Neural cell (in vitro differentiated cells): ENCODE measurements around the gene ZNF444. TPM values are rescaled to one million over a fixed set of nuclear protein-coding genes. Genes with fewer than 3 reads are reported as not detected.

Source experiments
- H2AFZ ChIP-seq: fragments of 200-600, 300-800 bp; sonication (generic), shearing (Covaris generic); 2 replicates; pipeline ENCODE4 v1.6.0; 2014; ENCODE audit warnings: low read depth, mild to moderate bottlenecking, antibody characterized with exemption, low read length, moderate library complexity
- H3F3A ChIP-seq: fragments of 200-600 bp; shearing (Covaris generic); 2 replicates; pipeline ENCODE4 v1.6.1; 2016; ENCODE audit warnings: mild to moderate bottlenecking, moderate library complexity, mixed read lengths, antibody characterized with exemption, low read length; ENCODE audit not compliant: insufficient read depth, poor library complexity, severe bottlenecking
- H3K27ac ChIP-seq: fragments of 200-600, 300-800 bp; sonication (generic), shearing (Covaris generic); 2 replicates; pipeline ENCODE4 v1.5.1; 2014; ENCODE audit warnings: mild to moderate bottlenecking, low read length, moderate library complexity
- H3K27me3 ChIP-seq: fragments of 300-800, 200-600 bp; sonication (generic), shearing (Covaris generic); 2 replicates; pipeline ENCODE4 v1.6.0; 2014; ENCODE audit warnings: mild to moderate bottlenecking, low read depth, low read length, moderate library complexity; ENCODE audit not compliant: insufficient read depth
- H3K36me3 ChIP-seq: fragments of 300-800, 200-600 bp; sonication (generic), shearing (Covaris generic); 2 replicates; pipeline ENCODE4 v1.5.1; 2014; ENCODE audit warnings: mild to moderate bottlenecking, antibody characterized with exemption, low read length, moderate library complexity; ENCODE audit not compliant: insufficient read depth
- H3K4me2 ChIP-seq: fragments of 300-800, 200-600 bp; sonication (generic), shearing (Covaris generic); 2 replicates; pipeline ENCODE4 v1.6.0; 2014; ENCODE audit warnings: mild to moderate bottlenecking, low read length
- H3K4me3 ChIP-seq: fragments of 300-800, 200-600 bp; sonication (generic), shearing (Covaris generic); 2 replicates; pipeline ENCODE4 v1.5.1; 2014; ENCODE audit warnings: mild to moderate bottlenecking, low read length, moderate library complexity
- H3K79me2 ChIP-seq: fragments of 200-600 bp; shearing (Covaris generic); replicated peaks from 2 replicates; pipeline ENCODE4 v1.6.0; 2014; ENCODE audit warnings: mild to moderate bottlenecking, low read length, moderate library complexity; ENCODE audit not compliant: insufficient read depth
- H3K9ac ChIP-seq: fragments of 300-800, 200-600 bp; sonication (generic), shearing (Covaris generic); 2 replicates; pipeline ENCODE4 v1.6.1; 2016; ENCODE audit warnings: mild to moderate bottlenecking, low read length, mixed read lengths
- H3K9me2 ChIP-seq: fragments of 200-600 bp; shearing (Covaris generic); 2 replicates; pipeline ENCODE4 v1.6.1; 2016; ENCODE audit warnings: mild to moderate bottlenecking, low read length, mixed read lengths; ENCODE audit not compliant: insufficient read depth
- H3K9me3 ChIP-seq: fragments of 200-600, 300-800 bp; sonication (generic), shearing (Covaris generic); 2 replicates; pipeline ENCODE4 v1.6.1; 2016; ENCODE audit warnings: mild to moderate bottlenecking, mixed run types, low read length, moderate library complexity, mixed read lengths
- H4K20me1 ChIP-seq: fragments of 200-600 bp; shearing (Covaris generic); 2 replicates; pipeline ENCODE4 v1.6.1; 2016; ENCODE audit warnings: mild to moderate bottlenecking, mixed run types; ENCODE audit not compliant: insufficient read depth
- CTCF ChIP-seq: fragments of 450-650 bp; IDR thresholded peaks from 2 replicates; pipeline ENCODE4 v1.5.1; 2014; ENCODE audit warnings: antibody characterized with exemption, mild to moderate bottlenecking, moderate library complexity; ENCODE audit not compliant: poor library complexity, severe bottlenecking
- EP300 ChIP-seq: fragments of 450-650 bp; conservative IDR thresholded peaks from 2 replicates; pipeline ENCODE4 v1.6.1; 2014; ENCODE audit warnings: antibody characterized with exemption, mild to moderate bottlenecking, moderate library complexity; ENCODE audit not compliant: poor library complexity, severe bottlenecking
- EZH2 ChIP-seq: fragments of 200-600, 300-800 bp; shearing (Covaris generic), sonication (generic); IDR thresholded peaks from 2 replicates; pipeline ENCODE4 v1.6.1; 2014; ENCODE audit warnings: antibody characterized with exemption, low read length, borderline replicate concordance, mild to moderate bottlenecking; ENCODE audit not compliant: insufficient read depth, poor library complexity, severe bottlenecking
- POLR2AphosphoS5 ChIP-seq: IDR thresholded peaks from 2 replicates; pipeline ENCODE4 v1.6.1; 2012
- RAD21 ChIP-seq: fragments of 450-650 bp; conservative IDR thresholded peaks from 2 replicates; pipeline ENCODE4 v1.6.1; 2014; ENCODE audit warnings: antibody characterized with exemption, mild to moderate bottlenecking, moderate library complexity
- REST ChIP-seq: IDR thresholded peaks from 2 replicates; pipeline ENCODE4 v1.6.1; 2012; ENCODE audit warnings: borderline replicate concordance
- SMC3 ChIP-seq: fragments of 450-650 bp; conservative IDR thresholded peaks from 2 replicates; pipeline ENCODE4 v1.6.1; 2014; ENCODE audit warnings: antibody characterized with exemption, mild to moderate bottlenecking, moderate library complexity; ENCODE audit not compliant: poor library complexity
- TAF1 ChIP-seq: IDR thresholded peaks from 2 replicates; pipeline ENCODE4 v1.6.1; 2012; ENCODE audit warnings: low read depth
- polyA plus RNA-seq: library from polyadenylated mRNA; depleted of rRNA; stranded (reverse); fragments of >200 nt; gene quantifications from 2 replicates; pipeline ENCODE4 v1.2.3, GENCODE V29; 2014

Gene ZNF444
- polyA plus RNA-seq, 1 donor from 2014 or later = 45.6 TPM

GRCh38 chr19:56155124-56155687, 14.1 kb downstream of the ZNF444 start:
- Histone ChIP-seq H3K27me3 (no peaks in the 10 kb centered on the region), H3K36me3 (no peaks in the 10 kb centered on the region), H3K9me3 (no peaks in the 10 kb centered on the region), H3K79me2 (no peaks in the 10 kb centered on the region), H3K4me3 (no peak overlapping the region), H3K27ac (no peak overlapping the region), H3F3A (no peaks in the 10 kb centered on the region), H2AFZ (no peak overlapping the region), H3K4me2 (no peak overlapping the region), H3K9ac (no peak overlapping the region), H4K20me1 (no peaks in the 10 kb centered on the region), H3K9me2 (no peaks in the 10 kb centered on the region)
- no peak for TF ChIP-seq SMC3
- no peak for TF ChIP-seq RAD21
- no peak for TF ChIP-seq REST
- no peak for TF ChIP-seq EP300
- TF ChIP-seq CTCF = no peak

GRCh38 chr19:56156768-56157167, 15.7 kb downstream of the ZNF444 start:
- no peak for TF ChIP-seq REST
- no peak for TF ChIP-seq EP300
- no peak for TF ChIP-seq POLR2AphosphoS5
- TF ChIP-seq EZH2 = no peak
- no peak for TF ChIP-seq RAD21
- TF ChIP-seq SMC3 = no peak
- no peak for TF ChIP-seq TAF1

More at GRCh38 chr19:56156768-56157167, 15.7 kb downstream of the ZNF444 start:
- Histone ChIP-seq H2AFZ (no peak overlapping the region), H3K9me3 (no peaks in the 10 kb centered on the region), H3F3A (no peaks in the 10 kb centered on the region), H3K9ac (no peak overlapping the region), H3K79me2 (no peaks in the 10 kb centered on the region), H3K27me3 (no peaks in the 10 kb centered on the region), H3K9me2 (no peaks in the 10 kb centered on the region), H3K36me3 (no peaks in the 10 kb centered on the region), H3K4me2 (no peak overlapping the region), H3K27ac (no peak overlapping the region), H4K20me1 (no peaks in the 10 kb centered on the region), H3K4me3 (no peak overlapping the region)
